ENCODE results near the gene LIPA.

DNA sequence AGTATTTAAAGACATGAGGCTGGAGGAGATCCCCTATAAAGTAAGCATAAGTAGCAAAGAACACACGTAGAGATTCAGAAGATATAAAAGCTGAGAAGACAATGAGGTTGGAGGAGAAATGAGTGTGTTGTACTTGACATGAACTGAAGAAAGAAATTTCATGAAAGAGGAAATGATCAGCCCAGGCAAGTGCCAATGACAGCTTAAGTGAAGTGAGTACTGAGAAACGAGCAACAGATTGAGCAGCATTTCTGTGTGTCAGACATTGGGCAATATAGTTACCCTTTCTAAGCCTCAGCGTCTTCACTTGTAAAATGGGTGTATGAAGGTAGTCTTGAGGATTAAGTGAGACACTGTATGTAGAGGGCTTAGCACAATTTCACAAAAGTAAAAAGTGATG lies 4.8 kb upstream of the LIPA start:
- TF ChIP-seq, protein P1, sequence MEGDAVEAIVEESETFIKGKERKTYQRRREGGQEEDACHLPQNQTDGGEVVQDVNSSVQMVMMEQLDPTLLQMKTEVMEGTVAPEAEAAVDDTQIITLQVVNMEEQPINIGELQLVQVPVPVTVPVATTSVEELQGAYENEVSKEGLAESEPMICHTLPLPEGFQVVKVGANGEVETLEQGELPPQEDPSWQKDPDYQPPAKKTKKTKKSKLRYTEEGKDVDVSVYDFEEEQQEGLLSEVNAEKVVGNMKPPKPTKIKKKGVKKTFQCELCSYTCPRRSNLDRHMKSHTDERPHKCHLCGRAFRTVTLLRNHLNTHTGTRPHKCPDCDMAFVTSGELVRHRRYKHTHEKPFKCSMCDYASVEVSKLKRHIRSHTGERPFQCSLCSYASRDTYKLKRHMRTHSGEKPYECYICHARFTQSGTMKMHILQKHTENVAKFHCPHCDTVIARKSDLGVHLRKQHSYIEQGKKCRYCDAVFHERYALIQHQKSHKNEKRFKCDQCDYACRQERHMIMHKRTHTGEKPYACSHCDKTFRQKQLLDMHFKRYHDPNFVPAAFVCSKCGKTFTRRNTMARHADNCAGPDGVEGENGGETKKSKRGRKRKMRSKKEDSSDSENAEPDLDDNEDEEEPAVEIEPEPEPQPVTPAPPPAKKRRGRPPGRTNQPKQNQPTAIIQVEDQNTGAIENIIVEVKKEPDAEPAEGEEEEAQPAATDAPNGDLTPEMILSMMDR (optimal IDR thresholded peaks at IDR 0.05 in 1 of 3, IDR thresholded peaks at IDR 0.05 in 1 of 3, conservative IDR thresholded peaks at IDR 0.05 in 1 of 3; ENCODE audit: extremely low read depth in 1 of 3, insufficient read depth in 2 of 3, low read length in 3 of 3), result no peak
- TF ChIP-seq EZH2 (IDR thresholded peaks at IDR 0.05; ENCODE audit: low read length), result no peak
